NCI-H510A treated with DMSO at 0.1 percent for 48 hours (cell line): ENCODE data around the gene DNAJC28.
"Not testable (repeated sequence)": the region's sequence is repeated elsewhere in the genome, so short reads cannot be mapped to it uniquely, and the experiment has no call there.

Experiments used
- DNase-seq: peaks from one replicate; lab custom pipeline; 2025; lab: John Stamatoyannopoulos, UW

The DNAJC28 gene

GRCh38 chr21:33480481-33481103, 10.9 kb downstream of the DNAJC28 start:
- no peak for DNase-seq

GRCh38 chr21:33479679-33480480, 11.6 kb downstream of the DNAJC28 start, which contains the start of gene TMEM50B:
TSS of gene TMEM50B (minus strand) at chr21:33479974. CDS start at chr21:33468885, 11,089 bp downstream.
- DNase-seq: peak; percentile 91

GRCh38 chr21:33478935-33479678, 12.4 kb downstream of the DNAJC28 start:
- DNase-seq: peak; percentile 53

GRCh38 chr21:33478182-33478581, 13.3 kb downstream of the DNAJC28 start:
- no peak for DNase-seq

- no peak for DNase-seq
These were observed 14.4 kb downstream of the DNAJC28 start for GRCh38 chr21:33477066-33477465.

GRCh38 chr21:33473344-33473743, 18.2 kb downstream of the DNAJC28 start:
- DNase-seq: no peak

- DNase-seq: no peak
These were observed 20.8 kb downstream of the DNAJC28 start for GRCh38 chr21:33470701-33471100.

GRCh38 chr21:33469183-33469582, 22.3 kb downstream of the DNAJC28 start:
- not testable (repeated sequence) for DNase-seq

GRCh38 chr21:33461538-33462250, 29.8 kb downstream of the DNAJC28 start:
- DNase-seq: no peak

GRCh38 chr21:33458861-33459260, 32.7 kb downstream of the DNAJC28 start:
- no peak for DNase-seq

- no peak for DNase-seq
These were observed 35.6 kb downstream of the DNAJC28 start for GRCh38 chr21:33455686-33456446.

- no peak for DNase-seq
These were observed 39.2 kb downstream of the DNAJC28 start for GRCh38 chr21:33452362-33452761.

GRCh38 chr21:33451634-33452071, 39.9 kb downstream of the DNAJC28 start:
- no peak for DNase-seq

GRCh38 chr21:33449616-33450015, 41.9 kb downstream of the DNAJC28 start:
- no peak for DNase-seq

GRCh38 chr21:33446620-33447019, 44.9 kb downstream of the DNAJC28 start:
- DNase-seq: not testable (repeated sequence)

- DNase-seq: no peak
These were observed 47.0 kb downstream of the DNAJC28 start for GRCh38 chr21:33444499-33444898.

GRCh38 chr21:33443194-33443593, 48.3 kb downstream of the DNAJC28 start:
- DNase-seq: peak; percentile 45

- peak; percentile 94 for DNase-seq
These were observed 49.7 kb downstream of the DNAJC28 start for GRCh38 chr21:33441489-33442477.
